DMS153 (cell line): Measurements from ENCODE around the gene LHX1.

Source experiments
- DNase-seq: peaks from one replicate; lab custom pipeline; 2025; lab: John Stamatoyannopoulos, UW

The LHX1 gene

DNA sequence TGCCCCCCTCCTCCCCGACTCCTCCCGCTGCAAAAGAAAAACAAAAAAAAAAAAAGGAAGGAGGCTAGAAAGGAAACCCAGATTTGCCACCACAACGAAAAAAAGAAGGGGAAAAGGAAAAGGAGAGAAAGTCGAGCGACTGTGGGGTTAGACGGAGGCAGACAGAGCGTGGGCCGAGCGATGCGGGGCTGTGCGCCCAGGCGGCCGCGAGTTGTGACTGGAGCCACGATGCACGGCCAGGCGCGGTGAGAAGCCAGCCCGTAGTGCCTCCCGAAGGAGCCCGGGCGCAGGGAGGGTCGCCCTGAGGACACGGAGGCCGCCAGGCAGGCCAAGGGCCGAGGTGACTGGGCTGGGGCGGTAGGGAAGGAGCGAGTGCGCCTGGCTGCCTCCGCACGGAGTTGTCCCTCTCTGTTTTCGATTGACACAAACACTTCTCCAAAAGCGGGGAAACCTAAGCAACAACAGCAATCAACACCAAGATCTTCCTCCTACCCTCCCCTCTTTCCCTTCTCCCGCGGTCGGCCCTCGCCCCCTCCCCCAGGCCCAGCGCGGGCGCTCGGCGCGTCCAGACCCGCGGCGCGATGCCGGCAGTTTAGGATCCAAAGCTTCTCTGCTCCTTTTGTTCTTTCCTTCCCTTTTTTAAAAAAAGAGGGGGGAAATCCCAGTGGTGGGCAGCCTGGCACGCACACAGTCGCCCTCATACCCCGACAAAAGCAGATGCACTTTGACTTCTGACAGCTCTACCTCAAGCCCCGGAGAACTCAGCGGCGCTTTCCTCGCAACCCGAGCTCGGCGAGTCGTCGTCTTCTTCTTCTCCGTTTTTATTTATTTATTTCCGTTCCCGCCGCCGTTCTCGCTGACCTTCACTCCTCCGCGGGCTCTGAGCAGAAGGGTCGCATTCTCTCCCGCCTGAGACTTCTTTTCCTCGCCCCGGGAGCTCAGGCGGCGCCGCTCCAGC, at the start of gene LHX1:
TSS of gene LHX1 (plus strand) at position 475 of the 958 bp plus-strand sequence. CDS start 723 bp downstream, outside the sequence.
- DNase-seq, result no peak

DNA sequence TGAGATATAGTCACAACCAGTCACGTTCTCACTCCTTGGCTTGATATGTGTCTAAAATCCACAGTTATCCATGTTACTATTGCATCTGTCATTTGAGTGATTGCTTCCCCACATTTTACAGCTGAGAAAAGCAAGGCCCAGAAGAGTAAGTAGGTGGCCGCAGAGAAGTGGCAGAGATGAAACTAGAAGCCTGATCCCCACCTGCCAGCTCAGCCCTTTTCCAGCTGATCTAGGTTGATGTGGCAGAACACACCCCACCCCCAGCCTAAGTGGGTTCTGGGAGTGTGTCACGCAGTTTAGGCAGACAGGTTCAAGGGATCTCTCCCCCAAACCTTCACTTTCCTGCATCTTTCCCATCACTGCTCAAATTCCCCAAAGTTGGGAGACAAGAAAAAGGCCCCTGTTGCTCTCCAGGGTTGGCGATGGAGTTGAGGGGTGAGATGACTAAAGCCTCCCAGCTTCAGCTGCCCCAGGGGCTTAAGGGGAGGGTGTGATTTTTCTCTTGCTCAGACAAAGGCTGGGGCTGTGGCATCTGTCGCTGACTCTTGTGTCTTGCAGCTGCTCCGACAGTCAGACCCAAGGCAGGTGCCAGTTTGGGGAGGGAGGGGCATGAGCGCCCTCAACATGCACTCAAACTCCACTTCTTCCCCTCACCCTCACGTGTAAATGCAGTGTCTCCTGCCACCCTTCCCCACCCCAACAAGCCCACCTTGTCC, 48.9 kb upstream of the LHX1 start:
- DNase-seq, result no peak

DNA sequence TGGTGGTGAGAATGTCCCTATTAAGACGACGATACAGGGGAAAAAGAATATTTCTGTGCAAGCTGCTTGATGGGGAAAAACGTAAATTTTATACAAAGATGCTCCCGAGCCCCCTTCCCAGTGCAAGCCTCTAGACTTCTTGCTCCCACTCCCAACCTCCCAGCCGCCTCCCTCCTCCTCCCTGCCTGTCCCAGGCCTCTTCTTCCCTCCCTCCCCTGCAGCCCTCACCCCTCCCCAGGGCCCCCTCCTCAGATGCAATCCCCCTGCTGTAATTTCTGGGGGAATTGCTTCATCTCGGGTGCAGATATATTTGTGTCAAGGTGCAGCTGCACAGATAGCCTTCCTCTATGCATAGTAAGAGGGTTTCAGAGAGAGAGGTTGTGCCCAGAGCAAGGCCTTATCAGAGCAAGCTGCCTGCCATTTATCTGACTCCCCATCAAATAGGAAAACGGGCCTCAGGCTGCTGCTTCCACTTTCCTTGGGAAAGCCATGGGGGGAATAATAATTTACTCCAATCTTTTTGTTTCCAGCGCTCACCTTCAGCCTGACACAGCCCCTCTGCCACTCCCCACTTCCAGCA, 47.4 kb upstream of the LHX1 start:
- DNase-seq, result no peak

DNA sequence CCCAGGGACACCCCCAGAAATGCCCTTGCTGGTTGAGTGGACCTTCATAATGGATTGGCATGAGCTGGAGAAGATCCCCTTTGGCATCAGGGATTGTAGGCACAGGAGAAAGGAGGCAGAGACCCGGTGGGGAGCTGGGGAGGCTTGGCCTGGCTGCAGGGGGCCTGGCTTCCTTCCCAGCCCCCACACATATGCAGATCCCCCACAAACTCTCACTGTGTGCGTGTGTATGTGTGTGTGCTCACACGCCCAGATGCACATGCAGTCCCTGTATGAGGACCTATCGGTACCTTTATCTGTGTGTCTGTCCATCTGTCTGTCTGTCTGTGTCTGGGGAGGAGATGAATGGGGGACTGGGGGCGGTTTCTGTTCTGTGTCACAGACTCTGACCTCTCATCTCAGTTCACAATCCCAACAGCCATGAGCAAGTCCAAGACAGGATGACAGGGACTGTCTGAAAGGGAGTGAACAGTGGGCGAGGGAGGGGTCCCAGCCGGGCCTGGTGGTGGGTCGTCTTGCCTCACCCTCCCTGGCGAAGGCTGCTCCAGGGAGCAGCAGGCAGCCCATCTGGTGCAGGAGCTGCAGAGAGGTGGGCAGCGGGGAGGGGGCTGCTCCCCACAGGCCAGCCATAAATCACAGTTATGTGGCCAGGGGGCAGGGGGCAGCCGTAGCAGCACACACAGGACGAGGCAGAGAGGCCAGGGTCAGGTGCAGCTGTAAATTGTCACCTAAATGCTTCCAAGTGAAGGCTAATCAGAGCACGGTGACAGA, 46.7 kb upstream of the LHX1 start:
- DNase-seq, result no peak

DNA sequence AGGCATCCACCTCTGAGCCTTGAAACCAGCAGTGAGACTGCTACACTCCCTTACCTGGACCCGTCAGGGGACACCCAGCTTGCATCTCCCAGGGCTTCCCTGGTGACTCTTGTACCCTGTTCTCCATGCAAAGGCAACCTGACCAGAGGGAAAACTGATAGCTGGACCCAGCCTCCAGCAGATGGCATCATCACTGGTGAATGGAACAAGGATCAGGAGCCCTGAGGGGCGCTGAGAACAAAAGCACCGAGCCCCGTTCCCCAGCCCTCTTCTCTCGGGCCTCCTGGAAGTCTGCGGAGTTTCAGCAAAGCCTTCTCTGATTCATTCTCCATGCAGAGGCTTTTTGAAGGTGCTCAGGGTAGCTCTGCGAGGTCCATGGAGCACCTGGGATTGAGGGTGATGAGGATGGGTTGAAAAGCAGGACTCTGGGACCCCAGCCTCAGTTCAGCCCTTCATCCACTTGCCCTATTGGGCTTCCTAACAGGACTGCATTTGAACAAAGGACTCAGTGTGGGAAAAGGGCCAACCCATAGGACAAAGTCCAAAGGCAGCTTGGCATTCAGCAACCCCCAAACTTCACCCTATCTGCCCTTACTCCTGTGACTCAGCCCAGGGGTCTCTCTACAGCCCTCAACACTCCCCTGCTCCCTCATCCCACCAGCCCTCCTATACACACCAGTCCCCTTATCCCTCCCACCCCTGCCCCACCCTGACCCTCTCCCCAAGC, 45.0 kb upstream of the LHX1 start:
- no peak for DNase-seq

DNA sequence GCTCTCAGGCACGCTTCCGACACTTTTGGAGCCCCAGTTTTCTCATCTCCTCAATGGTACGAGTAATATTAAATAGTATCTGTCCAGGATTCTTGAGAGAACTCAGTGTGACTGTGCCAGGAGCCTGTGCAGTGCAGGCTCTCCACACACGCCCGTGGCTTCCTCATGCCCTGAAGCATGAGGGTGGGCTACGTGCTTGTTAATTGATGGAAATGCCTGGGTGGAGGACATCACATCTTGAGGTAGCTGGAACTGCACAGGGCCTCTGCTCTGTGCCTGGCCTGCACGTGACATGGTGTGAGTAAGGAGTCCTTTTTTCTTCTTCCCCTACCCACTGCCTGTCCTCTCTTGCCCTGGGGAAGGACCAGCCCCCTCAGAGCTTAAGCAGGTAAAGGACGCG, 43.1 kb upstream of the LHX1 start:
- no peak for DNase-seq

DNA sequence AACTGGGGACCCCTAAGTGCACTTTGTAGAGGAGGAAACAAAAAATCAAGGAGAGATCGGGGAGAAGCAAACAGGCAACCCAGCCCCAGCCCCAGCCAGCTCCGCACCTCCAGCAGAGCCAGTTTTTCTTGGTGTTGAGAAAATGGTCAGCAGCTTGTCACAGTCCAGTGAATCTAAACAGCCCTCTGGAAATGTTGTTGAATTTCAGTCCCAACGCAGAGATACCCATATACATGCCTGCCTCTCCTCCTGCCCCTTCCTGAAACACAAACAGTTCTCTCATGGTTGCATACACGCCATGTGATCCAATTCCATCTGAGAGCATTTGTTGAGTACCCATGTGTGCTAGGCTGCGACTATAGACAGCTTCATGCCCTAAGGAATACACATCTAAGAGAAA, 42.4 kb upstream of the LHX1 start:
- DNase-seq, result no peak

DNA sequence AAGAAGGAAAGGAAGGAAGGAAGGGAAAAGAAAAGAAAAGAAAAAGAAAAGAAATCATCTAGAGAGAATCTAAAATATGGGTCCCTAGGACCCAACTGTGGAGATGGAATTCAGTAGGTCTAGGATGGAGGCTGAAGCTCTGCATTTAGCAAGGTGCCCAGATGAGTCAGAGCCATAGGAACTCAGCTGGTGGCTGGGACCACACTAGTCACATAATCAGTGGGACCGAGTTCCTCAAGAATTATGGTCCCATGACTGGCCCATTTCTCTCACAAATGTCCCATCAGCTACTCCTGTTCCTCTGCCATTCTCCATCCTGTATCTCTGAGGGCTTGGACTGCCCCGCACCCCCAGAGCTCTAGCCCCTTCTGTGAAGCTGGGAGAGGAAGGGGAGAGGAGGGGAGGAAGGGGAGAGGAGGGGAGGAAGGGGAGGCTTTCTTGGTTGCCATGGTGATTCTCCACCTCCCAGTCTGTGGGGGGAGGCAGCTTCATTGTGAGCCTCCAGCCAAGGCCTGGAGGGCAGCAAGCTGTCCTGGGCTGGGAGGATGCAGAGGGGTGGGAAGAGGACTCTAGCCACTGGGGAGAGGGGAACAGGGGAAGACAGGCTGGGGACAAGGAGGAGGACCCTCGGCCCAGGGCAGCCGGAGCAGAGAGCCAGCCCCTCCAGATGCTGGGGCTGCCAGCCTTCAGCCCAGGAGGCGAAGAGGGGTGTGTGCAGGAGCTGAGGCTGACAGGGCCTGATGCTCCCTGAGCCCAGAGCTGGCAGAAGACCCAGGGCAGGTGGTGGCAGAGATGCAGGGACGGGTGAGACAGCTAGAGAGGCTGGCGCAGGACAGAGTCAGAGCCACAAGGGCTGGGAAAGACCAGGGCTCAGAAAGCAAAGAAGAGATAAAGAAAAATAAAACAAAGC, 37.8 kb upstream of the LHX1 start:
- DNase-seq, result no peak

DNA sequence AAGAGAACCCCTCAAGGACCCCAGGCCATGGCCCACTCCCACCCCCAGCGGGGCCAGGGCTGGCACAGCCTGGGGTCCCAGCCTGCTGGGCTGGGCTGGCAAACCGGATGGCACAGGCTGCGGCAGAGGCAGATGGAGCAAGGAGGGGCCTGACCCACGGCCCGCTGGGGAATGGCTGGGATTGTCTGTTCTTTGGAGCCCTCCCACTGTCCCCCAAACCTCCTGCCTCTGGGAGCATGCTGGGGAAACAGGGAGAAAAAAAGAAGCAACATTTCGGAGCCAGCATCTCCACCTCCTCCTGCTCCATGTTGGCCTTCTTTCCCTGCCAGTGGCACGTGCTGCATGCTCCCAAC, 37.1 kb upstream of the LHX1 start:
- no peak for DNase-seq

DNA sequence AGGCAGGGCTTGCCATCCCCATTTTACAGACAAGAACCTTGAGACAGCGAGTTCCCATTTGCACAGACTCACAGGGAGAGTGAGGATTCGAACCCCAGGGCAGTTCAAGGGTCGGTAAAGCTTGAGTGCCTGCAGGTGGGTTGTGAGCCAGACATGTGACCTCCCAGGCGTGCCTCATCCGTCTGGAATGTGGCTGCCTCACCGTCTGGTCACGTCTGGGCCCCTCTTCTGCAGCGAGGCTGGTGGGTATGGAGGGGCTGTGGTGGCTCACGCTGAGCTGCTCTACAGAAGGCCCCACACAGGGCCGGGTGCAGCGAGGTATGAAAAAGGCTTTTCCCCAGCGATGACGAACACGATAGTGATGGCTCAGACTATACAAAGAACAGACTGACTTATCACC, 35.8 kb upstream of the LHX1 start:
- DNase-seq, result no peak

DNA sequence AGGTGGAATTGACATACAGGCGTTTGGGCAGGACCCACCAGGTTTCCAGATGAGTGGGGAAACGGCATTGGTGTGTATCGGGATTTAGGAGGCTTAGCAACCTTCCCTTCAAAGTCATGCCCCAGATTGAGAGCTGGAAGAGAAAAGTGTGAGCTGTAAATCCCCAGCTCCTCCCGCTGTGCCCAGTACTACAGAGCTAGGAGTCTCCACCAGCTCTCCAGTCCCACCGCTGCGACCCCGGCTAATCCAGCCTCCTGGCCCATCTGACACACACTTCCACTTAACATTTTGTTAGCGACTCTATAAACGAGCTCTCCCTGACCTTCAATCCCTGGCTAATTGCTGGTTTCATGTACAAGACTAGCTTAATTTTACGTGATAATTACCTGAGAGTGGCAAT, 29.9 kb upstream of the LHX1 start:
- DNase-seq, result no peak

DNA sequence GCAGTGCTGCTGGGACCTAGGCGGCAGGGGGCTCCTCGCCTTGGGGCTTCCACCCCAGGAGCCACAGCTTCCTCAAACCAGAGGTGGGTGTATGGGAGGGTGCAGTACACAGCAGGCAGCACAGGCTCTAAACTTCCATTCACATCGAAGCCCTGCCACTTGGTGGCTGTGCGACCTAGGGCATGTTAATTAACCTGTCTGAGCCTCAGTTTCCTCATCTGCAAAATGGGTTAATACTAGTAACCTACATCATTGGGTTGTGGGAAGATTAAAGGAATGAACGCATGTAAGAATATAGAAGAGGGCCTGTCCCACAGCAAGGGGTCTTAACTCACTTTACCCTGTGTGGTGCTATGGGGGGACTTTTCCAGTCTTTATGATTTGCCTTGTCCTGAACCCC, 26.8 kb upstream of the LHX1 start:
- DNase-seq, result no peak

DNA sequence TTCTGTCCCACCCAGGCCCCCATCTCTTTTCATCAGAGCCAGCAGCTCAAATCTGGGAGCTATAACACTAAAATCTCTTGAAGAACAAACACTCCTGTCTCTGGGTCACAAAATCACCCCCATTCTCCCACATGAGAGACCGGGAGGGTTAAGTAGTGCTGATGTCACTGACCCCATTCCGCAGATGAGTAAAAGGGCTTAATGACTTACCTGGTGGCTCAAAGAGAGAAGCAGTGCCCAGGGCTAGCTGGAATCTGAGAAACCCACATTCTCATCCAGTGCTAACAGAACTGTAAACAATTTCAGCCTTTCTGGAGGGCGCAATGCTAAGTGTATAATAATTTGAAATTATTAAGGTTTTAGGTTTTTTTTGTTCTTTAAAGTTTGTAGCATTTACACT, 26.3 kb upstream of the LHX1 start:
- no peak for DNase-seq

DNA sequence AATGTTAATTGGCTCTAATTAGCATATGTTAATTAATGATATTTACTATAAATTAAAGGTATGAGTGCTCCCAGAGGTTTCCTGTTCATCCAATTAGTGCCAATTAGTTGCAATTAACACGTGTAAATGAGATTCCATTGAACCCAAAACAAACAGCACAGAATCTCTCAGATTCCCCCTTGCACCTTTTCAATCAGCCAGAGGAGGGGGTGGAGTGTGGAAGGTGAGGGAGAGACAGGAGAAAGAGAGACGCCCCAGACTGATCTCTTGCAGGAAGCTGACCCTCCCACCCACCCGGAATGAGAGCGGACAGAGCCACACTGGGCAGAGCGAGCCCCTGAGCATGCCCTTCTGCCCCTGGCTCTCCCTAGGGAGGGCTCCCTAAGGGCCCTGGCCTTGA, 24.1 kb upstream of the LHX1 start:
- no peak for DNase-seq

DNA sequence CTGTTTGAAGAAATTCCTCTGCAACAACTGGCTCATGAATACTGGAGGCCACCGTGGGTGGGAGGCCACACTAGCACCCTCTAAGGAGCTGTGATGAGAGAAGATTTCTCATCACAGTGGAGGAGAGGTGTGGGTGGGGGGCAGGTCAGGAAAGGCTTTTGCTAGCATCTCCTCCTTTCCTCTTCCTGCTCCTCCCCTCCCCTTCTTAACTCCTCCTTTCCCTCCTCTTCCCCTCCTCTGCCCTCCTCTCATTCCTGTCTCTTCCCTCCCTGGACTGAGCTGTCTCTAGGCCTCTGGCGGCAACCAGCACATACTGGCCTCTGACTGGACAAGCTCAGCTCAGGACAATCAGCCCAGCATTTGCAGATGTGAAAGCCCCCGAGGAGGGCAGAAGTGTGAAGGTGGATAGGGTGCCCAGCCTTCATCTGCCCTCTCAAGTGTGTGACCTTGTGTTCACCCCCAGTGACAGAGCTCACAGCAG, 19.0 kb upstream of the LHX1 start:
- no peak for DNase-seq

DNA sequence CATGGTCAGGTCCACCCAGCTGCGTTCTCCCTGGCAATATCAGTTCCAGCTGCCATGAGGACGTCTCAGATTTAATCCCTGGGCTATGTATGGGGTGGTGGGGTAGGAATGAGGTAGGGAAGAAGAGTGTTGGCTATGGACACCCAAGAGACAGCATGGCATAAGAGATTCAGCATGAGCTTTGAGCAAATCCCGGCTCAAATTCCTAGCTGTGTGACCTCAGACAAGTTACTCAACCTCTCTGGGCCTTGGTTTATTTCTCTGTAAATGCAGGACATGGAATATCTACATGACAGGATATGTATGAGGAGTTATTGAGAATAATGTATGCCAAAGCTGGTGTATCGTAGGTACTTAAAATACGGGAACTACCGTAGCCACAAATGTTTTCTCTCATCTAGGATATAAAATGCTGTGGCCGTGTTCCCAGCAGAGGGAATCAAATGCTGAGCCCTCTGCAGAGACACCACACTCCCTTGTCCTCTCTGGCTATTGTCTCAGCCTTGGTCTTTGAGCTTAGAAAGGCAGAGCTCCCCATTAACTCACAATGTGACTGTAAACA, 17.8 kb upstream of the LHX1 start:
- DNase-seq, result no peak

DNA sequence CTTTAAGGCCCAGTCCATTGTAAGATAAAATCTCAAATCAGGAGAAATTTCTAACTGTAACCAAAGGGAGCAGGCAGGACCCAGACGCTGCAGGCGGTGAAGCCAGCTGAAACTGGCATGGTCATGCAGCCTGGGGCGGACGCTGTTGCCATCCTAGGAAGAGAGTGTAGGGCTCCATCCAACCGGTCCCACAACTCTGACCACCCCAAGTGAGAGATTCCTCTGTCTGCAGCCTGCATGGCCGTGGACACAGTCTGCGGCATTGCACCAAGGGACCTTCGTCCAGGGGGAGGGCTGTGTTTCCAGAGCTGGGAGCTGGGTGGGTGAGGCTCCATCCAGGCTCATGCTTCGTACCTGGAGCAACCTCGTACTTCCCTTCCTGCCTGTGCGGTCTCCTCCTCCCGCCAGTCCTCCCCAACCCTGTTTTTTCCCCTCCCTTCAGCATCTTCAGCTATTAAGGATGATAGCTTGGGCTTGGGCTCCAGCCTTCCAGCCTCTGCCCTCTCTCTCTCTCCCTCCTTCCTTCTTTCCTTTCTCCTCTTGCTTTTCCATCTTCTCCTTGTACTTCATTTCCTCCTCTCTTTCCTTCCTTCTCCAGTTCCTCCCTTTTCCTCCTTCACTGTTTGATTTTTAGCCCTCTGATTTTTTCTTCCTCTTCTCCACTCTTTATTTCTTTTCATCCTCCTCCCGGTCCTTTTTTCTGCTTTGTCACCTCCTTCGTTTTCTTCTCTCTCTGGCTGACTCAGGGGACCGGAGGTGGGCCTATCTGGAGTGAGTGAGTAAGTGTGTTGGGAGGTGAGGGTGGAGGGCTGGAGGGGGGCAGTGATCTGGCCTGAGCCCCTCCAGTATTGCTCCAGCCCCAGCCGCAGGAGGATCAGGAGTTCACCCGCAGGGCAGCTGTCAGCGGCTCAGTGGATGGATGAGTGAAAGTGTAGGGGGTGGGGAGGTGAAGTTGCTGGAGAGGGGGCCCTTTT, 17.0 kb upstream of the LHX1 start:
- DNase-seq, result no peak

DNA sequence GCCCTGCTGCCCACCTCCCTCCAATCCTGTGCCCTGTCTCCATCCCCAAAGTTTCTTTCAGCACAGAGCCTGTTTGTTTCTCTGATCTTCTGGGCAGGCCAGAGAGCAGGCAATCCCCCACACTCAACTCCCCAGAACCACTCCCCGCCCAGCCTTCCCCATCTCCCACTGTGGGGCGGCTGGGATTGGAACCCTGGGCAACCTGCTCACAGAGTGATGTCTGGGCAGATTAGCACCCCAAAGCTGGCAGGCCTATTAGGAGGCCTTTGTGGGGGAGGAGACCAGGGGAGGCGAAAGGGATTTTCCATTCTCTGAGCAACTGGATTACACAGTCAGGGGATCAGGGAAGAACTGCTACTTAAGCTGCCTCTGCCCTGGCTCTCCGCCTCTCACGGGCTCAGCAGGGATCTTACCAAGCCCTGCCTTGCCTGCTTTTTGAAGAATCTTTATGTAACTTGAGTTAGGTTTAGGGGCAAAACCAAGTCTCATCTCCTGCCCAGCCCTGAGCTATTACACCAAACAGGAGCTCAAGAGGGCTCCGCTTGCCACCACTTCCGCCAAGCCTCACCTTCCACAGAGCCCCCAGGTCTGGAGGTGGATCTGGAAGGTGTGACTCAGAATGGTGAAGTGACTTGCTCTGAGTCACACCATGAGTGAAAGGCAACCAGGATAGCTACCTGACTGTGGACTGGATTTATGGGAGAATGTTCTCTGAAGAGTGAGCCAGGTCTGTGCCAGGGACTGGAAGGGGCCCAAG, 16.0 kb upstream of the LHX1 start:
- no peak for DNase-seq
